KG1 (cell line): ENCODE measurements around the gene MYBPH.

Experiments used
- DNase-seq: peaks from one replicate; lab custom pipeline; 2025; lab: John Stamatoyannopoulos, UW

The MYBPH gene

DNA sequence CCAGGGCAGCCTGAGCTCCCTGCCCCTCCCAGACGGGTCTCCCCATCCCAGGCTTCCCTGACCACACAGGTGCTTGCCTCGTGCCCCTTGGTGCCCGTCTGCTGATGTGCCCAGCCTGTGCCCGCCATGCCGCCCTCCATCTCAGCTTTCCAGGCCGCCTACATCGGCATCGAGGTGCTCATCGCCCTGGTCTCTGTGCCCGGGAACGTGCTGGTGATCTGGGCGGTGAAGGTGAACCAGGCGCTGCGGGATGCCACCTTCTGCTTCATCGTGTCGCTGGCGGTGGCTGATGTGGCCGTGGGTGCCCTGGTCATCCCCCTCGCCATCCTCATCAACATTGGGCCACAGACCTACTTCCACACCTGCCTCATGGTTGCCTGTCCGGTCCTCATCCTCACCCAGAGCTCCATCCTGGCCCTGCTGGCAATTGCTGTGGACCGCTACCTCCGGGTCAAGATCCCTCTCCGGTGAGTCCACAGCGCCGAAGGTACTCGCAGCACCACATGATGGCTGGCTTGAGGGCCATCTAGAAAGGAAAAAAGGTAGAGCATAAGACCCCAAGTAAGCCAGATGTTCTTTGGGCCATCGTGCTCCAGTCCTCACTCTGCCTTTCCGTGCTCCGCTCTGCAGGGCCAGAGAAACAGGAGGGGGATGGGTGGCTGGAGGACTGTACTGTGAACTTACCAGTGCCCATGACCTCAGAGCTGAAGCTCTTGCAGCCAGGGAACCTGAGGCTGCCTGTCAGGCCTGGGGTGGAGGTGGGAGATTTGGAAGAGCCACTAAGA, 46.7 kb downstream of the MYBPH start:
- no peak for DNase-seq

DNA sequence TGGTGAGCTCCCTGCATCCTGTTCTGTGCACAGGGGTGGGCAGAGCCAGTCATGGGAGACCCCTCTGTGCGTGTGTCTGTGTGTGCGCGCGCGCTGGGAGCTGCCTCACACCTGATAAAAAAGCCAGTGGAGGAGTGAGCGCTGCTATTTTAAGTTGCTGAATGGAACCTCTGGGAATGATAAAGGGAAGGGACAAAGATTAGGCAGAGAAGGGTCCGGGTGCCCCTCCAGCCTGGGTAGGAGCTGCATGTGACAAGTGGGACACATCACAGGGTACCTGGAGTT, 47.3 kb downstream of the MYBPH start:
- no peak for DNase-seq

DNA sequence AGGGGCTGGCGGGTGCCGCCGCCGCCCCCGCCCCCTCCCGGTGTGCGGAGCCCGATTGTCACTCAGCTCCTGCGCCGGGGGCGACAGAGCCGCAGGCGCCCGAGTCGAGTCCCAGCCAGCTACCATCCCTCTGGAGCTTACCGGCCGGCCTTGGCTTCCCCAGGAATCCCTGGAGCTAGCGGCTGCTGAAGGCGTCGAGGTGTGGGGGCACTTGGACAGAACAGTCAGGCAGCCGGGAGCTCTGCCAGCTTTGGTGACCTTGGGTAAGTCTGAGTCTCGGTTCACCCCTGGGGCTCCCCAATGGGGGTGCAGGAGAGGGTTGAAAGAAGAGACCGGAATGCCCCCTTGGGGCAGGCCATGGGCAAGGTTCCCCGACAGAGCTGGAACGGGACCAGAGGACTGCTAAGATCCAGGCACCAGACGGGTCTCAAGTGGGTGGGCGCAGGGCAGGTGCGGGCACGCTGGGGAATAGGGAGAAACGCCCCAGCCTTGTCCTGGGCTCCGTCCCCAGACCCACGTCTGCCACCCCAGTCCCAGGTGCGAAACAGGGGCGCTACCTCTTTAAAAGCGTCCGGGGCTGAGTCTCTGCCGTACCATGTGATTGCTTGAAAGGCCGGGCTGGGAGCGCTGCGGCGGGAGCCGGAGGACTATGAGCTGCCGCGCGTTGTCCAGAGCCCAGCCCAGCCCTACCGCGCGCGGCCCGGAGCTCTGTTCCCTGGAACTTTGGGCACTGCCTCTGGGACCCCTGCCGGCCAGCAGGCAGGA, 47.8 kb downstream of the MYBPH start, which contains the start of gene ADORA1:
TSS of gene ADORA1 (plus strand) at position 61 of the 765 bp plus-strand sequence. CDS start 1,116 bp downstream, outside the sequence.
- no peak for DNase-seq

DNA sequence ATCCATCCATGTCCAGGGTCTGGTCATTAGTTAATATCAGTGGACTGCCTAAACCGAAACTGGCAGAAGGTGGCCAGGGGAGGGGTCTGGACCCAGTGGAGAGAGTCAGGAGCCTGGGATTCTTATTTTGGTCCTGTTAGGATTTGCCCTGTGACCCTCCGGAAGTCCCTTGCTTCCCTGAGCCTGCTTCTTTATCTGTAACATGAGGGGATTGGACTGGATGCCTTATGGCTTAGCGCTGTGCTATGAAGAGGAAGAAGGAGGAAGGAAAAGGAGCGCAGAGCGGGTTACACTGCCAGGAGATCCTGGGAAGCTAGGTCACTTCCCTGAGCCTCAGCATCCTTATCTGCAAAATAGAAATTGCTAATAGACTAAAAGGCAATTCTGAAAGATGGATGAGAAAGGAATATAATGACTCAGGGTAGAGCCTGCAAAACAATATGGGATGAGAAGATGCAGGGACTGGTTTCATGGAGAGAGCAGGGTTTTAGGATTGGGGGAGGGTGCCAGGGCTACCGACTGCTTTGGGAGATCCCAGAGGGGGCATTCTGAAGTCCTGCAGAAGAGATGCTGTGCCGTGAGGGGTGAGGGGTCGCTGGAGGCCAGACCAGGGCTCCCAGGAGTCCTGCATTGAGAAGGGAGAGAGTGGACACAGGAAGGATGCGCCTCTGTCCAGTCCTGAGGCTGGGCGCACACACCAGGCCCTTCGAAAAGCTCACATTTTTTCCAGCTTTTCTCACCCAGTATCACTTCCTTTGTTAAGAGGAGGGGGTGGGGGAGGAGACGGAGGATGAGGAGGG, 48.6 kb downstream of the MYBPH start:
- no peak for DNase-seq

DNA sequence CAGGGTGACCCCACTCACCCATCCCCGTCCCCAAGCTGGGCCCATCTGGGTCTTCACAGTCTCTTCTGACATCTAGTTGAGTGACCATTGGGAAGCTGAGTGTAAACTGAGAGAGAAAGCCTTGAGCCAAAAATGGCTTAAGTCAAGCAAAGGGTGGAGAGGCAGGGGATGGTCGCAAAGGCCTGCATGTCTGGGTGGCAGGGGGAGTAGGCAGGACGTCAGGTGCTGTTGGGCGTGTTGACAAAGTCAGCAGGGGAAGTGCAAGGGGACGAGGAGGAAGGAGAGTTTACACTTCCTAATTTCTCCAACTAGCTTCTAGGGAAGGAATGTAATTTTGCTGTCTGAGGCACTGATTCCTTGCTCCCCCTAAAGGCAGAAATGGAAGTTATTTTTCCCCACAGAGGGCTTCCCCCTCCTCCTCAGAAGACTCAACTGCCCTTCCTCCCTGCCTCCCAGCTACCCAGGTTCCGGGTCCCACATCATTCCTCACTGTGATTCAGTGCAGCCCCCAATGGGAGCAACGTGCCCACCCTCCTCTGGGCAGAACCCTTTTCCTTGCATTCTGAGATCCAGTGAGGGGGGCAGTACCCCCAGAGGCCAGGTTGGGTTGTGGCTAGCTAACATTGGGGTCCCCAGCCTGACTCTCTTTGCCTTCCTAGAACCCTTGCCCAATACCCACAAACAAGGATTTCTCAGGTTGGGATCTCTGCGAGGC, 49.3 kb downstream of the MYBPH start:
- DNase-seq = no peak

DNA sequence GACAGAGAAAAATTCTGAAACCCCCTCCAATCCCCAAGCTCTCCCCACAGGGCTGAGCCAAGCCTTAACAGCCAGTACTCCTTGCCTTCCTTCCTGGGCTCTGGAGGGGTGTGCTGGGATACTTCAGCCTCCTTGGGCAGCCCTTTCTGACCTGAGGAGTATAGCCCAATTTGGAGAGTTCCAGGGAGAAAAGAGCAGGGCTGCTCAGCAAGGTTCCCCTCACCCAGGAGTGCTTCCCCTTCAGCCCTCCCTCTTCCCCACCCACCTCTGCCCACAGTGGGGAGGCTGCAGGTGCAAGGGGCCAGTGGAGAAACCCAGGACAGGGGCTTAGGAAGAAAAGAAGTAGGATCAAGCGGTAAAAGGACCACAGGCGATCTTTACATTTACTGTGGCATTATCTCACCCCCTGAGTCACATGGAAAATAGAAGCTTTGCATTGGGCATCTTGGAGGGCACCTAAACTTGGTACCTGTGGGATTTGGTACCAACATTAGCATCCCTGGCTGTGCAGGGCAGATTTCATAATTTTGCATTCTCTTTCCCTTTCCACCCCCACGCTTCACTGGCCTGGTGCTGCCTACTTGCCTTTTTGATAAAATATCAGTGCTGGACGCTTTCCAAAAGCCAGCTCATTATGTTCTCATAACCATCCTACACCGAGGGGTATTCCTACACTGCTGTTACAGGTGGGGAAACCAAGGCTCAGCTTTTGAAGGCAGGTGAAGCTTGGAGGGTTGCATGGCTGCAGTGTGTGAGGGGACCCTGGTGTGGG, 50.9 kb downstream of the MYBPH start:
- no peak for DNase-seq

DNA sequence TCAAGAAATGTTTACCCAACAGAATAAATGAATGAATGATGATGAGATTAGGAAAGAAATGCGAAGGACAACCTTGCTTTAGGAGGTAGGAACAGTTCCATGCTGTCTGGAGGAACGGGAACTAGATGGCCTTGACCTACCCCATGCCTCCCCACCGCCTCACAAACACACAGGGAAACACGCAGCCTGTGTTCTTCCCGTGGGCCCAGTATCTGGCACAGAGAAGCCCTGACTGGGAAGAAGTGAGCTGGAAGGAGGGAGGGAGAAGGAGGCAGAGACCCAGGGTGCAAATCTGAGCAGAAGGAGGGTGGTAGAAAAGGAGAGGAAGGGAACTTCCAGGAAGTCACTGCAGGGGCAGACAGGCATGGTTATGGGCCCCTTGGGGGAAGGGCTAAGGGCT, 51.6 kb downstream of the MYBPH start:
- no peak for DNase-seq

DNA sequence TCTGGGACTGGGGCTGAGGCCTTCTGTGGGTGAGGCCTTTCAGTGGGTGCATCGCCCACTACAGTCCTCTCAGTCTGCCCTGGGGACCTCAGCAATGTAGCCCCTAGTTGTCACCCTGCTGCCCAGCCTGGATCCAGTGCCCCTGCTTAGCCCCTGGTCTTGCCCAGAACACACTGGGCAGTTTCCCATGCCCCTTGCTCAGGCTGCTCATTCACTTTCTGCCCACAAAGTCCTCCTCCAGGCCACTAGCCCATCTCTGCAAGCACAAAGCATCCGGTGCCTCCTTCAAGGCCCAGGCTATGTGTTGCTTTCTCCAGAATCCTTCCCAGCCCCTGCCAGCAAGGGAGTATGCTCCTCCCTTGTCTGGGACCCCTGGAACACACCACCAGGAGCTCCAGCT, 53.5 kb downstream of the MYBPH start:
- DNase-seq = no peak

DNA sequence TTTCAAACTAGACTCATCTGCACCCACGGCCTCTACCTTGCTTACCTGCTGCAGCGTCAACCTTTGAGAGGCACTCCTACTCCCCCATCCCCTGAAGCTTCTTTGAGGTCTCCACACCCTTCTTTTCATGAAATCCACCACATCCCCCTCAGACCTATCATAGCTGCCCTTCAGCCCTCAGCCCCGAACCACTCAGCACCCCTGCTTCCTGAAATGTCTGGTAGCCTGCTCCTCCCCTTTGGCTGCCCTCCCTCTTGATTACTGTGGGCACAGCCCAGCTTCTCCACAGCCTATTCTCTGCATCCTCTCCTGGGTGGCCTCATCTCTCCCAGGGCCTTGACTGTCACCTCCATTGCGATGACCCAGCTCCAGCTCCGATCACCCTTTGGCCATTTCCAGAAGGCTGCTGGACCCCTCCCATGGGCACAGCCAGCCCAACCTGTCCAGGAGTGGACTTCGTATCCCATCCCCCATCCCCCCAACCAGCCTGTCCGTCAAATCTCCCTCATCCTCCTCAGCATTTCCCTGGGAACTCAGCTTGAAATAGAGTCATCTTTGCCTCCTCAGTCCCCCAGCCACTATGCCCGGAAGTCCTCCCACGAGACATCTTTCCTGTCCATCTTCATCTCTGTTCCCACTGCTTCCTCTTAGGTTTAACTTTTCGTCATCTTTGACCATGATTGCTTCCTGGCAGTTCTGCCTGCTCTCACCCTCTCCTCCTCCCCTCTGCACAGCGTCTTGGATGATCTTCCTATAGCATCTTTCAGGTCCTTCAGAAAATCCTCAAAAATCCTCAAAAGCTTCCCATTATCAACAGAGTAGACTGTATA, 54.2 kb downstream of the MYBPH start:
- DNase-seq = no peak

DNA sequence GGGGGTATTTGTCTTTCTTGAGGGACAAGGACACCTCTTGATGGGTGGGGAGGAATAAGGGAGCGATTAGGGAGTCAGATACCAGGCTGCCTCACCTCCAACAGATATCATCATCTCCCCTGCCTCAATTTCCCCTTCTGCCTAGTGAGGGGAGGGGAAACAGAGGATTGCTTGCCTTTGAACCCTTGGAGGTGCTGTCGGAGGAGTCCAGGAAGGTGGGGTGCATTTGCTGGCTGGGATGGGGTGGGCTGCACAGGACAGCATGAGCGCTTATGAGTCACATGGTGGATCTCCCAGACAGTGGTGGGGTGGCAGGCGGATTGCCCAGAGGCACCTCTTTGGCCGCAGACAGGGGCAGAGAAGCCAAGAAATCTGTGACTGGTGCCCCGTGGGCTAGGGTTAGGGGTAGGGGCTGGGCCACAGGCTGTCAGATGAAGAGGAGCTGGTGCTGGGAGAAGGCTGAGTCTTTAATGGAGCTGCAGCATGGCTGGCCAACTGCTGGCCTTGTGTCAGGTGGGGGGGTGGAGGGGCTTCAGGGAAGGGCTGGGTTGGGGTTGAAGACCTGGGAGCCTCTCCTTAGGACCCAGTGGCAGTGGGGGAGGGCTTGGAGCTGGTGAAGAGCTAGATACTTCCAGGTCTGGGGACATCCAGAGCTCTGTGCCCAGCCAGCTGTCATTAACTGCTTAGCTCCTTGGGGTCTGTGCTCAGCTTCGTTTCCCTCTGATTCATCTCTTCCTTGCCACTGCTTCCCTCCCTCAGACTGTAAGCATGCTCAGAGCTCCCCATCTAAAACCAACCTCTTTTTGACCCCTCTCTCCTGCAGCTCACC, 55.1 kb downstream of the MYBPH start:
- no peak for DNase-seq
